ENCODE measurements around the gene GDI2.

The GDI2 gene

DNA sequence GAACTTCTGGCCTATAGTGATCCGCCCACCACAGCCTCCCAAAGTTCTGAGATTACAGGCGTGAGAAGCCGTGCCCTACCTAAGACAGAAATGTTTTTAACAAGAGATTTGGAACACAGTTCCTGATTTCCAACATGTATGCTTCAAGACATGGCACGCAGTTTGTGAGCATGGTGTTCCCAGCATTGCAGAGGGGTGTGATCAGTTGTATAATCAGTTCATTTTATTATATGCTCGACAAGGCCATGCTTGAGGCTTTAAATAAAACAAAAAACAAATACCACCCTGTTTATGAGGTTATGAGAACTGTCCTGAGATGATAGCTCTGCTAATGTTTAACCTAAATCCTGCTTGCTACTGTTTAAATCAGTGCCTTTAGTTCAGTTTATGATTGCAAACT is 68.4 kb downstream of the GDI2 start:
- no peak for DNase-seq
- no peaks in the 10 kb centered on the region; the same call in 1 of the 2 replicates for H3K36me3 ChIP-seq (replicated peaks; ENCODE audit: insufficient read depth, low read length)

DNA sequence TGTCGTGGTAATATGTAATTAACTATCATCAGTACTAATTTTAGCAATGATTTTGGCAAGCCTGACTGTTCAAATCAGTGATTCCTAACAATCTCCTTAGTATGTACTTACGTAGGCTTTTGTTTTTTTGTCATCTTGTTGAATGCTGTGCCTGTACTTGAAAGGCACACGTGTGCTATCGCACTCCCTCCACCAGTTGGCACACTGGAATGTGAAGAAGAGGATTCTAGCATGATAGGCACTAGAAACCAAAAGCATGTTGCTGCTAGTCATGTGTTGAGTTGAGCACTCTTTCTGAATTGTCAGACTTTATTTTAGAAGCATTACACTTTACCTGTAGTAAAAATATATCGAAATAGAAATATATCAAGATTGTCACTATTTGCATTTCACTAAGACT is 69.5 kb downstream of the GDI2 start:
- Histone ChIP-seq H3K9me3 (replicated peaks; ENCODE audit: insufficient read depth, low read length) (no peaks in the 10 kb centered on the region), H3K9ac (ENCODE audit: low read length) (no peak overlapping the region), H3K36me3 (replicated peaks; ENCODE audit: insufficient read depth, low read length) (no peaks in the 10 kb centered on the region; the same call in 1 of the 2 replicates), H3K27ac (ENCODE audit: low read length) (no peak overlapping the region), H4K20me1 (ENCODE audit: insufficient read depth, low read length) (no peaks in the 10 kb centered on the region), H3K9me2 (replicated peaks; ENCODE audit: insufficient read depth, low read length) (no peaks in the 10 kb centered on the region), H3K27me3 (replicated peaks; ENCODE audit: insufficient read depth, low read length) (no peaks in the 10 kb centered on the region), H3K4me1 (ENCODE audit: low read length) (peaks cover 18% of the 10 kb centered on the region; the same call in 1 of the 2 replicates), H3K4me2 (ENCODE audit: low read depth, low read length) (no peak overlapping the region), H3K79me2 (ENCODE audit: low read length) (no peaks in the 10 kb centered on the region), H3F3A (ENCODE audit: insufficient read depth, low read length) (no peaks in the 10 kb centered on the region), H3K4me3 (ENCODE audit: low read length) (no peak overlapping the region), H2AFZ (ENCODE audit: low read length) (no peak overlapping the region)
- no peak for DNase-seq
- no peak for TF ChIP-seq EZH2phosphoT487 (IDR thresholded peaks at IDR 0.05; ENCODE audit: low read length)

More for the DNA sequence above, 68.4 kb downstream of the GDI2 start:
- no peaks in the 10 kb centered on the region for H3K9me2 ChIP-seq (replicated peaks; ENCODE audit: insufficient read depth, low read length)
- H2AFZ ChIP-seq (ENCODE audit: low read length): no peak overlapping the region
- peaks cover 18% of the 10 kb centered on the region; the same call in 1 of the 2 replicates for H3K4me1 ChIP-seq (ENCODE audit: low read length)
- no peak overlapping the region for H3K9ac ChIP-seq (ENCODE audit: low read length)
- TF ChIP-seq EZH2phosphoT487 (IDR thresholded peaks at IDR 0.05; ENCODE audit: low read length) (no peak), EZH2 (optimal IDR thresholded peaks at IDR 0.05; ENCODE audit: low read depth, low read length) (no peak)
- TF ChIP-seq, protein P1, sequence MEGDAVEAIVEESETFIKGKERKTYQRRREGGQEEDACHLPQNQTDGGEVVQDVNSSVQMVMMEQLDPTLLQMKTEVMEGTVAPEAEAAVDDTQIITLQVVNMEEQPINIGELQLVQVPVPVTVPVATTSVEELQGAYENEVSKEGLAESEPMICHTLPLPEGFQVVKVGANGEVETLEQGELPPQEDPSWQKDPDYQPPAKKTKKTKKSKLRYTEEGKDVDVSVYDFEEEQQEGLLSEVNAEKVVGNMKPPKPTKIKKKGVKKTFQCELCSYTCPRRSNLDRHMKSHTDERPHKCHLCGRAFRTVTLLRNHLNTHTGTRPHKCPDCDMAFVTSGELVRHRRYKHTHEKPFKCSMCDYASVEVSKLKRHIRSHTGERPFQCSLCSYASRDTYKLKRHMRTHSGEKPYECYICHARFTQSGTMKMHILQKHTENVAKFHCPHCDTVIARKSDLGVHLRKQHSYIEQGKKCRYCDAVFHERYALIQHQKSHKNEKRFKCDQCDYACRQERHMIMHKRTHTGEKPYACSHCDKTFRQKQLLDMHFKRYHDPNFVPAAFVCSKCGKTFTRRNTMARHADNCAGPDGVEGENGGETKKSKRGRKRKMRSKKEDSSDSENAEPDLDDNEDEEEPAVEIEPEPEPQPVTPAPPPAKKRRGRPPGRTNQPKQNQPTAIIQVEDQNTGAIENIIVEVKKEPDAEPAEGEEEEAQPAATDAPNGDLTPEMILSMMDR (IDR thresholded peaks at IDR 0.05; ENCODE audit: low read length): no peak
- no peaks in the 10 kb centered on the region for H4K20me1 ChIP-seq (ENCODE audit: insufficient read depth, low read length)
- no peak overlapping the region for H3K27ac ChIP-seq (ENCODE audit: low read length)
- H3K79me2 ChIP-seq (ENCODE audit: low read length): no peaks in the 10 kb centered on the region
- H3K4me2 ChIP-seq (ENCODE audit: low read depth, low read length): no peak overlapping the region
- no peaks in the 10 kb centered on the region for H3K9me3 ChIP-seq (replicated peaks; ENCODE audit: insufficient read depth, low read length)
- no peaks in the 10 kb centered on the region for H3F3A ChIP-seq (ENCODE audit: insufficient read depth, low read length)
- no peak overlapping the region for H3K4me3 ChIP-seq (ENCODE audit: low read length)
- no peaks in the 10 kb centered on the region for H3K27me3 ChIP-seq (replicated peaks; ENCODE audit: insufficient read depth, low read length)

DNA sequence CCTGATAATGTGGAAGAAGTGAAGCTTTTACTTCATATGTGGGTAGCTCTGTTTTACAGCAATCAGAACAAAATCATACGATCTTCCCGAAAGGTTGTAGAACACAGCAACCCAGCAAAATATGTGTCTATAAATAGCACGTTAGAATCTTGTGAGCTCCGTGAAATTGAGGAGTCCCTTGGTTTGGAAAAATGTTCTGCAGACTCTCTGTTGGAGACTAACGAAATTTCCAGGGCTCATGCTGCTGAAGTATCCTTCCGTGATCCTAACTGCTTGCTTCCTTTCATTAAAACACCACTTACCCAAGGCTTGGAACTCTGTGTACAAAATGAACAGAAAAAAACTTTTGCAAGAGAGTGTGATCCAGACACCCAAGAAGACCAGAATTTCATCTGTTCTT is 71.1 kb downstream of the GDI2 start:
- H3K27me3 ChIP-seq (replicated peaks; ENCODE audit: insufficient read depth, low read length): no peaks in the 10 kb centered on the region
- no peak overlapping the region for H3K27ac ChIP-seq (ENCODE audit: low read length)
- no peaks in the 10 kb centered on the region for H3K9me2 ChIP-seq (replicated peaks; ENCODE audit: insufficient read depth, low read length)
- no peak overlapping the region for H3K4me2 ChIP-seq (ENCODE audit: low read depth, low read length)
- no peaks in the 10 kb centered on the region for H4K20me1 ChIP-seq (ENCODE audit: insufficient read depth, low read length)
- H3K36me3 ChIP-seq (replicated peaks; ENCODE audit: insufficient read depth, low read length): no peaks in the 10 kb centered on the region; the same call in 1 of the 2 replicates
- no peaks in the 10 kb centered on the region for H3F3A ChIP-seq (ENCODE audit: insufficient read depth, low read length)
- H2AFZ ChIP-seq (ENCODE audit: low read length): no peak overlapping the region
- 0 out of 2 replicates have a peak, but pooled peaks cover 2% of the 10 kb centered on the region for H3K79me2 ChIP-seq (ENCODE audit: low read length)
- no peak overlapping the region for H3K4me3 ChIP-seq (ENCODE audit: low read length)
- DNase-seq: no peak
- peaks cover 18% of the 10 kb centered on the region; the same call in 1 of the 2 replicates for H3K4me1 ChIP-seq (ENCODE audit: low read length)
- H3K9me3 ChIP-seq (replicated peaks; ENCODE audit: insufficient read depth, low read length): no peaks in the 10 kb centered on the region
- TF ChIP-seq, protein P1 (IDR thresholded peaks at IDR 0.05; ENCODE audit: low read length): no peak
- TF ChIP-seq EZH2phosphoT487 (IDR thresholded peaks at IDR 0.05; ENCODE audit: low read length) (no peak), EZH2 (optimal IDR thresholded peaks at IDR 0.05; ENCODE audit: low read depth, low read length) (no peak)
- H3K9ac ChIP-seq (ENCODE audit: low read length): no peak overlapping the region

DNA sequence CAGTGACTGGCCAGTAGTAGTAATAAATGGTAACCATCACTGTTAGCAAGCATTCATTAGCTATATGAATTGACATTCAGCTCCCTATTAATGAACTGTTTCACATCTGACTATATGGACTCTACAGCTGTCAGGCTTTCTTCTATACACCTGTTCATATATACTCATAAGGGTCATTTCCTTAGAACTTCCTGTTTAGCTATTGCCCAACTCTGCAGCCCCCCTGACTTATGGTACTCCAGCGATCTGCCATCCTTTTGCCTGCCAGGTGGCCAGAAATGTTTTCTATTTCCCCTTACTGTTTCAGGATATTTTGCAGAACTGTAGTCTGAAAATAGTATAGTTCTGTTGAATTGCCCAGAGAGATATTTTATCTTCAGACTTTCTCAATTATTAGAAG is 72.0 kb downstream of the GDI2 start:
- H4K20me1 ChIP-seq (ENCODE audit: insufficient read depth, low read length): no peaks in the 10 kb centered on the region
- H3K4me1 ChIP-seq (ENCODE audit: low read length): peaks cover 18% of the 10 kb centered on the region; the same call in 1 of the 2 replicates
- H3K4me2 ChIP-seq (ENCODE audit: low read depth, low read length): no peak overlapping the region
- H3F3A ChIP-seq (ENCODE audit: insufficient read depth, low read length): no peaks in the 10 kb centered on the region
- no peak overlapping the region for H3K4me3 ChIP-seq (ENCODE audit: low read length)
- no peaks in the 10 kb centered on the region for H3K27me3 ChIP-seq (replicated peaks; ENCODE audit: insufficient read depth, low read length)
- H3K36me3 ChIP-seq (replicated peaks; ENCODE audit: insufficient read depth, low read length): no peaks in the 10 kb centered on the region; the same call in 1 of the 2 replicates
- no peak overlapping the region for H3K27ac ChIP-seq (ENCODE audit: low read length)
- no peak for DNase-seq
- no peak overlapping the region for H2AFZ ChIP-seq (ENCODE audit: low read length)
- no peaks in the 10 kb centered on the region for H3K9me3 ChIP-seq (replicated peaks; ENCODE audit: insufficient read depth, low read length)
- 0 out of 2 replicates have a peak, but pooled peaks cover 2% of the 10 kb centered on the region for H3K79me2 ChIP-seq (ENCODE audit: low read length)
- TF ChIP-seq, protein P1 (IDR thresholded peaks at IDR 0.05; ENCODE audit: low read length): no peak
- TF ChIP-seq EZH2 (optimal IDR thresholded peaks at IDR 0.05; ENCODE audit: low read depth, low read length) (no peak), EZH2phosphoT487 (IDR thresholded peaks at IDR 0.05; ENCODE audit: low read length) (no peak)
- H3K9ac ChIP-seq (ENCODE audit: low read length): no peak overlapping the region
- H3K9me2 ChIP-seq (replicated peaks; ENCODE audit: insufficient read depth, low read length): no peaks in the 10 kb centered on the region

Measured in MM.1S (cell line).